GM23248 (cell line): ENCODE data around the gene FUOM.

Experiments used
- EZH2 ChIP-seq: fragments of 200-600 bp; sonication (generic); IDR thresholded peaks from 2 replicates; pipeline ENCODE4 v1.6.1; 2018; ENCODE audit warnings: antibody characterized with exemption, mild to moderate bottlenecking; ENCODE audit not compliant: insufficient read depth, poor library complexity, severe bottlenecking
- EZH2phosphoT487 ChIP-seq: fragments of 200-600 bp; sonication (generic); IDR thresholded peaks from 2 replicates; pipeline ENCODE4 v1.6.1; 2018; ENCODE audit warnings: antibody characterized with exemption, moderate library complexity, mild to moderate bottlenecking, low read depth; ENCODE audit not compliant: insufficient read depth

- TF ChIP-seq EZH2: no peak
- TF ChIP-seq EZH2phosphoT487: no peak
These were observed 30.0 kb downstream of the FUOM start for GRCh38 chr10:133327651-133328357.
